ENCODE measurements around the gene SERP1.

SERP1 gene

GRCh38 chr3:150523538-150523937 is 22.8 kb downstream of the SERP1 start:
- no peaks in the 10 kb centered on the region for H3K27me3 ChIP-seq (ENCODE audit: insufficient read depth, poor library complexity, severe bottlenecking)
- TF ChIP-seq POLR2AphosphoS5 (IDR thresholded peaks at IDR 0.05; ENCODE audit: low read depth) (no peak), GABPA (IDR thresholded peaks at IDR 0.05; ENCODE audit: low read depth) (no peak), CTCF (IDR thresholded peaks at IDR 0.05; ENCODE audit: insufficient read depth, low read length) (no peak), SPI1 (IDR thresholded peaks at IDR 0.05; ENCODE audit: borderline replicate concordance, low read depth) (no peak), REST (IDR thresholded peaks at IDR 0.05; ENCODE audit: insufficient replicate concordance, low read depth) (no peak)
- no peak overlapping the region for H3K4me3 ChIP-seq (replicated peaks; ENCODE audit: insufficient read depth, low read length)
- no peak overlapping the region for H3K27ac ChIP-seq (replicated peaks)
- no peak for DNase-seq (ENCODE audit: low read depth in 1 of 2, low spot score in 1 of 2)

GRCh38 chr3:150521463-150521862 is 24.8 kb downstream of the SERP1 start:
- no peak for DNase-seq (ENCODE audit: low read depth in 1 of 2, low spot score in 1 of 2)
- Histone ChIP-seq H3K4me3 (replicated peaks; ENCODE audit: insufficient read depth, low read length) (no peak overlapping the region), H3K27ac (replicated peaks) (no peak overlapping the region), H3K27me3 (ENCODE audit: insufficient read depth, poor library complexity, severe bottlenecking) (no peaks in the 10 kb centered on the region)
- TF ChIP-seq SPI1 (IDR thresholded peaks at IDR 0.05; ENCODE audit: borderline replicate concordance, low read depth) (no peak), GABPA (IDR thresholded peaks at IDR 0.05; ENCODE audit: low read depth) (no peak), POLR2AphosphoS5 (IDR thresholded peaks at IDR 0.05; ENCODE audit: low read depth) (no peak), REST (IDR thresholded peaks at IDR 0.05; ENCODE audit: insufficient replicate concordance, low read depth) (no peak), CTCF (IDR thresholded peaks at IDR 0.05; ENCODE audit: insufficient read depth, low read length) (no peak)

- TF ChIP-seq POLR2AphosphoS5 (IDR thresholded peaks at IDR 0.05; ENCODE audit: low read depth) (no peak), GABPA (IDR thresholded peaks at IDR 0.05; ENCODE audit: low read depth) (no peak), CTCF (IDR thresholded peaks at IDR 0.05; ENCODE audit: insufficient read depth, low read length) (no peak), REST (IDR thresholded peaks at IDR 0.05; ENCODE audit: insufficient replicate concordance, low read depth) (no peak), SPI1 (IDR thresholded peaks at IDR 0.05; ENCODE audit: borderline replicate concordance, low read depth) (no peak)
- Histone ChIP-seq H3K27ac (replicated peaks) (no peak overlapping the region), H3K27me3 (ENCODE audit: insufficient read depth, poor library complexity, severe bottlenecking) (no peaks in the 10 kb centered on the region), H3K4me3 (replicated peaks; ENCODE audit: insufficient read depth, low read length) (no peak overlapping the region)
- no peak for DNase-seq (ENCODE audit: low read depth in 1 of 2, low spot score in 1 of 2)
These were observed 25.9 kb downstream of the SERP1 start for GRCh38 chr3:150520408-150520807.

Measured in HL-60 (cell line).